Amygdala (tissue), 56 donors: ENCODE data around the gene MEGF11.

Experiments used
- DNase-seq, 56 donors: peaks; one replicate each; lab custom pipeline; 2025; lab: John Stamatoyannopoulos, UW

The MEGF11 gene

GRCh38 chr15:66184936-66185790, 68.4 kb downstream of the MEGF11 start:
- DNase-seq = no peak

- no peak for DNase-seq
Observed at GRCh38 chr15:66184492-66184891, 69.1 kb downstream of the MEGF11 start.

DNA sequence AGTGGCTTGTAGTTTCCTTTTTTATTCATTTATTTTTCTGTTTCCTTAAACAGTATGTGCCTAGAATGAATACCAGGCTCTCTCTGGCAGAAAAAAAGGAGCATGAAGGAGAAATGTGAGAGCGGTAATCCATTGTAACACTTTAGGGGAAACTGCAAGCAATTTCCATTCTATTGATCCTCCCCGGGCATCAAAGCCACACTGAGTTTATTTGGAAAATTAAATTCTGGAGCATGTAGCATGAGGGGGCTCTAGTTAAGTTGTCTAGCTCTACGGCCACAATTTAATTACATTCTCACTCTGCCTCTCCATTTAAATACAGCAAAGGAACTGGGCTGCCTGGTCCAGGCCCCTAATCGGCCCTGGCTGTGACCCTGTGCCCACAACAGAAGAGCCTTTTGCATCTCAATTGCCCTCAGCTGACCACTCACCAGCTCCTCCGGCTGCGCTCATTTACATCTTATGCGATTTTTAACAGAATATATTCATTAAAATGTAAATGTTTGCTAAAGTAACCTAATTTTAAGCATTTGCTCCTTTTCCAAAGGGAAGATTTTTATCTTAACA, 72.9 kb downstream of the MEGF11 start:
- no peak for DNase-seq

DNA sequence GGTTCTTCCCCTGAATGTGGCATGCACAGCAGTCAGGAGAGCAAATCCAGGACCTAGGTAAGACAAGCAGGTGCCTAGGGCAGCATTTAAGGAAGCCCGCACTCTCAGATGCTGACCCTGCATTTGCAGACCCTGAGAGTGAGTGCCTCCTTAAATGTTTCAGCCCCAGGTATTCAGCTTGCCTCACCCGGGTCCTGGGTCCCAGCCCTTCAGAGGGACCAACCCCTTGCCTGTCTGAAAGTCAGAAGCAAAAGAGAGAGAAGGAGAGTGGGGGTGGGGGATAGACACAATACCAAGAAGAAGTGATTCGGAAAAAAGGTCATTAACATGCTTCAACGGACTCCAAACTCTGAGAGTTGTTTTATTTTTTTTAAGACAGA, 75.0 kb downstream of the MEGF11 start:
- DNase-seq = no peak

DNA sequence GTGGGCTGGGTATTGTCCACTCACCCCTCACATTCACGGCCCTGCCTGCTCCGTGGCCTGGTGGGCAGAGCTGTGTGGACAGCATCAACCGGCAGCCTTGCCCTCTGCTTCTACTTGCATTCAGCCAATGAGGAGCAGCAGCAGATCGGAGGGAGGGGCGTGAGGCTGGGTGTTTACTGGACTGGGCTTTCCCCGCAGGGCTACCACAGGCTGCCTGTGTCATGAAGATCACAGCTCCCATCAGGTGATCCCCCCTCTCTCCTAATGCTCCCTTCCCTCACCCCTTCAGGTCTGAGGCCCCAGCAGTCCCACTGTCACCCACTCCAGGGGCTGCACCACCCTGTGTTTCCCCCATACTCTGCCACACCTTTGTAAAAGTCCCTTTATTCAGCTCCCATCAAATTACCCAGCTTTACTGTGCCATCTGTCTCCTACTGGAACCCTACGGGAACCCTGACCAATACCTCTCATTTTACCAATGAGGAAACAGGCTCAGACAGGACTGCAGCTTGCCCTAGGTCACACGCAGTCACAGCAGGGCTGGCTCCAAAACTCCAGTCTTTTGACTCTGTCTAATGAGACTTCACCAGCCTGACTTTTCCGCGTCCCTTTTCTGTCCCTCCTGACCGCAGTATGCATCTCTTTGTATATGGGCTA, 81.1 kb downstream of the MEGF11 start:
- no peak for DNase-seq

DNA sequence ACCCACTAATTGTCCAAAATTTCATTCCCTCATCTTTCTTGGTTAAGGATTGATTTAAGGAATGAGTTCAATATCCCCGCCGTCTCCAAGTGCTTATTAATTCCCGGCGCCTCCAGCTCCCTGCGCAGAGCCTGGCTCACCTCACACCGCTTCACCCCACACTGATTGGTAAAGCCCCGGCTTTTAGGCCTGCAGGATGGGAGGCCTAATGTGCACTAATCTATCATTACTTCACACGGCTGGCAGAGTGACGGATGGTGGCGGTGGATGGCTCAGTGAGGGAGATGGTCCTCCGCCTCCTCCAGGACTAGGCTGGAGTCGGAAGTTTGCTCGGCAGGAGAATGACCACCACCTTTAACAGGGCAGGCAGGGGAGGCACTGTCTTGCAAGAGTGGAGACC, 81.7 kb downstream of the MEGF11 start:
- DNase-seq = no peak

DNA sequence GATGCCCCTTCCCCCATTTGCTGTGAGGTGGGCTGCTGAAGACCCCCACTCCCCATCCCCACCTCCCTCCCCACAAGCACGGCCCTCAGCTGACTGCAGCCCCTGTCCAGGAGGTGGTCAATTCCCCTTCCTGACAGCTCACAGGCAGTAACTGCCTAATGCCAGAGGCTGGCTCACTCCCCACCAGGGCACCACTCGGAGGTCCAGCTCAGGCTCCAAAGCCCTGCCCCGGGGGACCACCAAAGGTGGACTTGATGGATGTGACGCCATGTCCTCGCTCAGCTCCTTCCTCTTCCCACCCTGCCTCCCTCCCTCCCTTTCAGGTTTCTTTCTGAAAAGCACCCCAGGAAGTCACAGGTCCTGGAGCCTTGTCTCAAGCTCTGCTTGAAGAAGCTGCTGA, 82.8 kb downstream of the MEGF11 start:
- DNase-seq = no peak

GRCh38 chr15:66170042-66170441, 83.5 kb downstream of the MEGF11 start:
- no peak for DNase-seq

DNA sequence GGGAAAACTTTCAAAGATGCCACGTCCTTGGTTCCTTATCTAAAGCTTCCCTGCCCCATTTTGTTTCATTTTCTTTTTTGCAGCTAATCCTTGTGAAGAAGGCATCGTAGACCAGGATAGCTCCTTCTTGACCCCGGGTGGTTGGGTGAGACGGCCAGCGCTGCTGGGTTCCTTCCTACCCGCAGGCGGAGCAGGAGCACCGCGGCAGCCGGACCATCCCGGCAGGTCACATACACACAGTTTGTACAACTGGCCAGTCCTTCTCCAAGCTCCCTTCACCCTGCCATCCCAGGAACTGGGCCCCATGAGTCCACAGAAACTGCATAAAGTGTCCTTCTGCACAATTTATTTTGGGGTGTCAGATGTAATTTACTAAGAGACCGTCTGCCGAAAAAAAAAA, 83.9 kb downstream of the MEGF11 start:
- no peak for DNase-seq

- no peak for DNase-seq
Observed at GRCh38 chr15:66169023-66169422, 84.5 kb downstream of the MEGF11 start.

DNA sequence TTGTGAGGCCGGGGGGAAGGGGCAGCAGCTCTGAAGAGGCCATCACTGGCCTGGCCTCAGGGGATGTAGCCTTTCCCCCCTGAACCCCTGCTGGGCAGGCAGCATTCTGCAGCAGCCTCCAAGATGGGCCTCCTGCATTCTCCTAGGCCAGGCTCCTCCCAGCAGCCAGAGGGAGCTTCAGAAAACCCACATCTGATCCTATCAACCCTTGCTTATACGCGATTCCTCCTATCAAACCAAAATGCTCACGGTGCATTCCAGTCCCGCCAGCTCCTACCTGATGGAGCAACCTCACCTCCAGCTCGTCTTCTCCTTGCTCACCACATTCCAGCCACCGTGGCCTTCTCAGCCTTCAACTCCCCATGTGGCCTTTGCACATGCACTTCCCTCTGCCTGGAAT, 85.7 kb downstream of the MEGF11 start:
- DNase-seq = no peak

DNA sequence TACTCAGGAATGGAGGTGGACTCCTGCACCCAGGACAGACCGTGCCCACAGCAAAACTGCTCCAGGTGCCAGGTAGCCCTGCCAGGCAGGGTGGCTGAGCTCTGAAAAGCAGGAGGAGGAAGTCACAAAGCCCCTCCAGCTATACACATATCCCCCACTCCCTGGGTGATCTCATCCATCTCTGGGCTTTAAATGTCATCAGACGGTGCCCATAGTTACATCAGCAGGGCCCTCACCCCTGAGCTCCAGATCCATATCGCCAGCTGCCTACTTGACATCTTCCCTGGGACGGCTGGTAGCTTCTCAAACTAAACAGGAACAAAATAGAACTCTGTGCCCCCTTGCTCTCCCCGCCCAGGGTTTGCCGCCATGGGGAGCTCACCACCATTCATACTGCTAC, 87.7 kb downstream of the MEGF11 start:
- no peak for DNase-seq

DNA sequence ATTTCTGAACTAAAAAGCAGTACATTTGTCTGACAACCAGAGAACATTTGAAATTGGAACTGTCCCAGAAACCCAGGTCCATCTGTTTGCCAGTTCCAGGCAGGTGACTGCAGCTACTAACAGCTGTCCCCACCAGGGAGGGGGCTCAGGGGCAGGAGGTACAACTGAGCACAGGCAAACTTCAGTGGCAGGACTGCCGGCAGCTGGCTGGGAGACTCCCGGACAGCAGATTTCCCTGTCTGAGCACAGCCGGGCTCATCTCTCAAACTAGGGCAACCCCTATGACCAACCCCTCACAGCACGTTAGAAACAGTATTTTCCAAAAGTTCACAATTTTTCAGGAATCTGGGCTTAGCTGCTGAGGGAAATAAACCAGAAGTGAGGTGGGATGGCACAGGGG, 88.8 kb downstream of the MEGF11 start:
- no peak for DNase-seq

GRCh38 chr15:66163553-66163952, 90.0 kb downstream of the MEGF11 start:
- DNase-seq = no peak

- no peak for DNase-seq
Observed at GRCh38 chr15:66162286-66162685, 91.3 kb downstream of the MEGF11 start.

DNA sequence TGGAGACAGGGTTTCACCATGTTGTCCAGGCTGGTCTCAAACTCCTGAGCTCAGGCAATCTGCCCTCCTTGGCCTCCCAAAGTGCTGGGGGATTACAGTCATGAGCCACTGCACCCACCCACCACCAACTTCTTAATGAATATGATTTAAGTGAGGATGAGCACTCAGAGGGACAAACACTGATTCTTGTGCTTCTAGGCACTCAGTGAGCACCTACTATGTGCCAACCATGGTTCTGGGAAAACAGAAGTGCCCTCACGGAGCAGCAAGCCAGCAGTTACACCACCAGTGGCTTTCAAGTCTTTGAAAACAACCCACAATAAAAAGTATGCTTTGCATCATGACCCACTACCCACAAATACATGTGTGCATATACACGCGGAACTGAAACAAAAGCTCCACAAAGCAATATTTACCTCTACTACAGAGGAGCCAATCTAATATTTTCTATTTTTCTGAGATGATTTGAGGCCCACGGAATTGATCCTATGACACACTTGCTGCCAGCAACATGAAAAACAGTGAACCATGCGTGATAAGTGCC, 91.9 kb downstream of the MEGF11 start:
- no peak for DNase-seq

GRCh38 chr15:66161108-66161507, 92.4 kb downstream of the MEGF11 start:
- DNase-seq = no peak

- no peak for DNase-seq
Observed at GRCh38 chr15:66157507-66157906, 96.0 kb downstream of the MEGF11 start.

DNA sequence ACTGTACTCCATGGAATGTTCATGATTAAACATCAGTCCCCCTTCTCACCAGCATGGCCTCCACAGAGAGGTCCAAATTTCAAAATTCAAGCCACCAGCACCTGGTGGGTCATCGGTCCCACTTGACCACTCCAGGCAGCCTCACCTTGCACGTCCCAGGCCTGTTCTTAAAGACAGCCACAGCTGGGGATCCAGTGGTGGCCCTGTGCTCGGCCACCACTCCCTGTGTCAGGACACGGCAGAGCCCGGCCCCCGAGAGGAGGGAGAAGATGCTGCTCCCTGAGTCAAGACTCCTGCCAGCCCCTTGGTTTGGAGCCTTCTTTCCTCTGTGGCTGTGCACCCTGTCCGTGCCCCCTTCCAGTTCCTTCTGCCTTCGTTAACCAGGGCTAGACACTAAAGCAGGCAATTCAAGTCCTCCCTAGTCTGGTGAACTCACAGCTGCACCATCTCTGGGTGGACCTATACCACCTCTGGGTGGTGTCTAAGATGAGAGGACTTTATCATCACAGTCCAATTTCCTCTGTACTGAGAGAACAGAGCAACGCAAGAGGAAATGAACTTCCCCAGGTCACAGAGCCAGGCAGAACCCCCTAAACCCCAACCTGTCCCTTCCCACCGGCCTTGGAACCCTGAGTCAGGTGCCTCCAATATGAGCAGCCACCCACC, 97.1 kb downstream of the MEGF11 start:
- no peak for DNase-seq

- no peak for DNase-seq
Observed at GRCh38 chr15:66155065-66155464, 98.5 kb downstream of the MEGF11 start.

DNA sequence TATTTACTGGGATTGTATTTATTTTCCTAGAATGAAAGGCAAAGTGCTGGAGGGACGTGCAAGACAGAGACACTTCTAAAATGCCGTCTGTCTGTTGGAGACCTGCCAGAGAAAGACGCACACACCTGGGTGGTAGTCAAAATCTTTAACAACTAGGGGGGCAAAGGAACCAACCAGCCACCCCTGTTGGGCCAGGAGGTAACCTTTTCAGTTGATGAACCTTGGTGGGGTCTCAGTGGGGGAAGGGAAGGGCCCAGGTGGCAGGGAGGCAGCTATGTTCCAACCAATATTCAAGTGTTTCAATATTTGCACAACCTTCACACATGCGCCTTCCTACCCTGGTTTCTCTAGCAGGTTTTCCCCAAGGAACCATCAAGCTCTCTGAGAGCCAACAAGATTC, 99.0 kb downstream of the MEGF11 start:
- no peak for DNase-seq
